ENCODE measurements around the gene PKNOX2.

The PKNOX2 gene

DNA sequence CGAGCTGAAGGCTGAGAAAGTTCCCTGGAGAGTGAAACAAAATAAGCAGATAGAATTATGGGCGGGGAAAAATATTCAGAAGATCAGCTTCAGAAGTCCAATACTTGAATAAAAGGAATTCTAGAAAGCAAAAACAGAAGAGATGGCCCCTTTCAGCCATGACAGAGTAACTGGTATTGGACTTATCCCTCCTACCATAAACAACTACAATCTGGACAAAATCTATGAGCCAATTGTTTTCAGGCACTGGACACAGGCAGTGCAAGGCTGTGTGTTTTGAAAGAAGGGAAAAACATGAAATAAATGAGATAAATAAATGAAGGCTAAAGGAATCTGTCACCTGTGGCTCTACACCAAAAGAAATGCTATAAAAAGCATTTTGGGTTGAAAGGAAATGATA is 305.8 kb downstream of the PKNOX2 start:
- TF ChIP-seq, protein P1, sequence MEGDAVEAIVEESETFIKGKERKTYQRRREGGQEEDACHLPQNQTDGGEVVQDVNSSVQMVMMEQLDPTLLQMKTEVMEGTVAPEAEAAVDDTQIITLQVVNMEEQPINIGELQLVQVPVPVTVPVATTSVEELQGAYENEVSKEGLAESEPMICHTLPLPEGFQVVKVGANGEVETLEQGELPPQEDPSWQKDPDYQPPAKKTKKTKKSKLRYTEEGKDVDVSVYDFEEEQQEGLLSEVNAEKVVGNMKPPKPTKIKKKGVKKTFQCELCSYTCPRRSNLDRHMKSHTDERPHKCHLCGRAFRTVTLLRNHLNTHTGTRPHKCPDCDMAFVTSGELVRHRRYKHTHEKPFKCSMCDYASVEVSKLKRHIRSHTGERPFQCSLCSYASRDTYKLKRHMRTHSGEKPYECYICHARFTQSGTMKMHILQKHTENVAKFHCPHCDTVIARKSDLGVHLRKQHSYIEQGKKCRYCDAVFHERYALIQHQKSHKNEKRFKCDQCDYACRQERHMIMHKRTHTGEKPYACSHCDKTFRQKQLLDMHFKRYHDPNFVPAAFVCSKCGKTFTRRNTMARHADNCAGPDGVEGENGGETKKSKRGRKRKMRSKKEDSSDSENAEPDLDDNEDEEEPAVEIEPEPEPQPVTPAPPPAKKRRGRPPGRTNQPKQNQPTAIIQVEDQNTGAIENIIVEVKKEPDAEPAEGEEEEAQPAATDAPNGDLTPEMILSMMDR (IDR thresholded peaks at IDR 0.05; ENCODE audit: low read length, missing control alignments), result no peak
- DNase-seq (ENCODE audit: low read depth), result no peak
- no peak overlapping the region for H3K4me3 ChIP-seq (replicated peaks; ENCODE audit: low read depth, low read length)

DNA sequence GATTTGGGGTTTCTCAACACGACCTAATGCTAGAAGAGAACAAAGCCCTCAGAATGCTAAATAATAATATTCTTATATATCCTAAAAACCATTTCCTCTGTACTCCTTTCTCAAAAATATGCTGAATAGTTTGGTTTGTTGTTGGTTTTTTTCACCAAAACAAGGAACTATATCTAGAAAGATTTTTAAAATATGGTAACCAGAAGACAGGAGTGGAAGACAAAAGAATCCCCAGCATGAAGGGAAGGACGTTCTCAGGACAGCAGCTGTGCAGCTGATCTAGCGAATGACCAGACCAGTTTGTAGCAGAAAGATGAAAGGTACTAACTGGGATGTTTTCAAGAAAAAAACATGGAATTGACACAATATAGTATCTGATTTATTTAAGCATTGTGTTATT is 312.2 kb downstream of the PKNOX2 start:
- DNase-seq (ENCODE audit: low read depth), result no peak
- TF ChIP-seq, protein P1 (IDR thresholded peaks at IDR 0.05; ENCODE audit: low read length, missing control alignments), result no peak

DNA sequence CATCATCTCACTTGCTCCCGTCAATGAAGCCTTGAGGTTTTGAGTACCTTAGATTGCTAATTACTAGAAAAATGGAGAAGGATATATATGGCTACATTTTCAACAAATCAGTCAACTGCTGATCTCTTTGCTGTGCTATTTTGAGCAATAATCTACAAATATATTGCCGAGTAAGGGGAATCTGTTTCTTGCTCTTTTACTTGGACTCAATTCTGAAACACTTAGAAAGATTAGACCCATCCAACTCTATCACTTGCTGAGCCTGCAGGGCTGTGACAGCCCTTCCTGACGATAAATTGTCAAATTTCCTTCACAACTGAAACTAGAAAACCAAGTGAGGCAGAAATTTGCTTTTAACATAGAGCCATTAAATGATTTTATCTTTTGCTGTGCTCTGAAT is 314.6 kb downstream of the PKNOX2 start:
- no peak for DNase-seq (ENCODE audit: low read depth)
- H3K4me3 ChIP-seq (replicated peaks; ENCODE audit: low read depth, low read length), result no peak overlapping the region
- TF ChIP-seq, protein P1 (IDR thresholded peaks at IDR 0.05; ENCODE audit: low read length, missing control alignments), result no peak

More for the DNA sequence above, 312.2 kb downstream of the PKNOX2 start:
- no peak overlapping the region for H3K4me3 ChIP-seq (replicated peaks; ENCODE audit: low read depth, low read length)

DNA sequence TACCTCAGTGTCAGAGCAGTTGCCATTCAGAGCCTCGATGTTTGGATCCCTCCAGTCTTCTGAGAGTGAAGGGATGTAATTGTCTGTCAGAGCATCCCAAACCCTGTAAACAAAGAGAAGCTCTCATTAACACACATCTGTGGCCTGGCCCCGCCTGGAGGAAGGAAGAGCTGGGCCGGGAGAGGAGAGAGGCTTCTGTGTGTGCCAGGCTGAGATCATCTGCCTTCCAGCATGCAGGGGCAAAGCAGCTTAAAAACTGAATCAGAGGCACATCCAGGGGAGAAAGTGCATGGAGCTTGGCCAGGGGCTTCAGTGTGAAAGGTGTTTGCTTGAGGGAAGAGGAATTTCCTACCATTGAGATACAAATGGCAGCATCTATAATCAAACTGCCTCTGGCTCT is 317.0 kb downstream of the PKNOX2 start:
- DNase-seq (ENCODE audit: low read depth), result no peak
- TF ChIP-seq, protein P1 (IDR thresholded peaks at IDR 0.05; ENCODE audit: low read length, missing control alignments), result no peak
- H3K4me3 ChIP-seq (replicated peaks; ENCODE audit: low read depth, low read length), result no peak overlapping the region

Data from fibroblast of pulmonary artery (primary cell).